Pancreas (tissue), 10 donors: ENCODE measurements around the gene HOXD13. TPM values are rescaled to one million over a fixed set of nuclear protein-coding genes. Genes with fewer than 3 reads are reported as not detected.

Source experiments
- ATAC-seq, 4 donors: fragments of 200-7000 bp; cut with Tn5 transposase; one replicate each; pipeline versions ENCODE4 v1.8.0 to v1.9.1; 2020; ENCODE audit warnings: mild to moderate bottlenecking in 4 of 4, moderate library complexity in 4 of 4
- DNase-seq, 6 donors: peaks; one replicate each; pipeline ENCODE4 v3.0.0-alpha.2; 2020
- FAIRE-seq: peaks from 2 replicates; lab custom pipeline; 2012; peaks lifted over from hg19 to GRCh38; lab: Jason Lieb, UNC
- H3K27ac ChIP-seq, 4 donors: fragments of 200-600 bp; sonication (generic); 1 replicate in 3 of 4; 2 replicates in 1 of 4; pipeline versions ENCODE4 v1.5.0 to v1.8.0; 2020
- H3K27me3 ChIP-seq, 4 donors: fragments of 200-600 bp; one replicate each; pipeline ENCODE4 v1.8.0; 2021
- H3K36me3 ChIP-seq, 3 donors: fragments of 200-600 bp; sonication (generic) in 1 of 3; one replicate each; pipeline versions ENCODE4 v1.5.0 to v1.8.0; 2020 to 2021
- H3K4me1 ChIP-seq, 3 donors: fragments of 200-600 bp; one replicate each; pipeline ENCODE4 v1.8.0; 2021
- H3K4me3 ChIP-seq, 4 donors: fragments of 200-600 bp; sonication (generic) in 2 of 4; one replicate each; pipeline versions ENCODE4 v1.5.0 to v1.8.0; 2020 to 2021
- H3K9me3 ChIP-seq, 4 donors: fragments of 200-600 bp; one replicate each; pipeline ENCODE4 v1.8.0; 2021
- WGBS, 2 donors: extraction: QIAGEN DNeasy Blood & Tissue Kit; methylation state at CpG; one replicate each; pipeline ENCODE4 v1.1.7; 2013; 5-methylcytosine and 5-hydroxymethylcytosine counted together
- intact Hi-C, 3 donors: fragments of 100-400 bp; cut with DNase I; formaldehyde crosslinking; loops; one replicate each; pipeline versions ENCODE4 v1.11.1 to v1.14.2; 2022
- polyA plus RNA-seq, 2 donors: library from polyadenylated mRNA; stranded (reverse); fragments of 200-250 nt; gene quantifications; one replicate each; pipeline ENCODE4 v1.2.3, GENCODE V29; 2013
- total RNA-seq, 6 donors: library from RNA; stranded (reverse); fragmentation: NEBNext Ultra II Directional in 4 of 6; extraction: Animal tissue kit (Norgen Biotek cat#: 25700) in 4 of 6; gene quantifications; one replicate each; pipeline versions ENCODE4 v1.2.1 to v1.2.4, GENCODE V29; 2021 to 2023
- TF ChIP-seq, protein P1 (sequence below), 4 donors: fragments of 200-600 bp; sonication (generic) in 3 of 4; IDR thresholded peaks; one replicate each; pipeline versions ENCODE4 v1.5.0 to v1.8.0; 2021; ENCODE audit warnings: antibody characterized with exemption in 4 of 4
- donor health status: healthy with polysubstance abuse.
- donor health status: DM: no; HTN: no; CAD: no; lungs with moderate emphysema.
- donor health status: DM: no; HTN: no; CAD: no.
- donor health status: control.
- donor health status: control.
- donor health status: Bipolar disorder and iron deficiency.
- donor health status: DM: yes; HTN: yes; CAD: no.
- donor health status: DM: no; HTN: no; CAD: no.
- donor health status: DM: no; HTN: no; CAD: no.
- donor health status: DM: yes; HTN: yes; CAD: no.

HOXD13 gene
- total and polyA plus RNA-seq, 8 donors: not detected

DNA sequence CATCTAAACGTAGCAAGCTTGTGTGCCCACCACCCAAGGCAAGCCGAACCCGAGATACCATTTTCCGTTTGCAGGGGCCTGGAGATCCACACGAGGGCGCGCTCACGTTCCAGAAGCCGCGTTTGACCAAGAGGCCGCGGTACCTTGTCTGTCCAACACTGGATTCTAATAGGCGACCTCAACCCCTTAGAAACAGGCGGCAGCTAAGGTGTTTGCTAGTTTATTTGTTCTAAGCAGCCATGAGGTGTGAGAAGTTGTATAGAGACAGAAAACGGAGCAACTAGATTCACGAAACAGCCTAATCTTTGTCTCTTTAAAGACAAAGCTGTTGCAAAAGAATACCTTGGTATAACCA, 18.8 kb downstream of the HOXD13 start:
- Histone ChIP-seq H3K36me3 (no peaks in the 10 kb centered on the region), H3K27me3 (peaks cover 8 to 89% (median 27%) of the 10 kb centered on the region in 4 donors), H3K27ac (no peak overlapping the region), H3K9me3 (no peaks in the 10 kb centered on the region), H3K4me3 (no peak overlapping the region), H3K4me1 (no peaks in the 10 kb centered on the region)
- no peak for FAIRE-seq
- peak in 3 of 4 donors; percentile 47 to 70 (median 51) for ATAC-seq
- intact Hi-C loops: no loop called here
- TF ChIP-seq, protein P1, sequence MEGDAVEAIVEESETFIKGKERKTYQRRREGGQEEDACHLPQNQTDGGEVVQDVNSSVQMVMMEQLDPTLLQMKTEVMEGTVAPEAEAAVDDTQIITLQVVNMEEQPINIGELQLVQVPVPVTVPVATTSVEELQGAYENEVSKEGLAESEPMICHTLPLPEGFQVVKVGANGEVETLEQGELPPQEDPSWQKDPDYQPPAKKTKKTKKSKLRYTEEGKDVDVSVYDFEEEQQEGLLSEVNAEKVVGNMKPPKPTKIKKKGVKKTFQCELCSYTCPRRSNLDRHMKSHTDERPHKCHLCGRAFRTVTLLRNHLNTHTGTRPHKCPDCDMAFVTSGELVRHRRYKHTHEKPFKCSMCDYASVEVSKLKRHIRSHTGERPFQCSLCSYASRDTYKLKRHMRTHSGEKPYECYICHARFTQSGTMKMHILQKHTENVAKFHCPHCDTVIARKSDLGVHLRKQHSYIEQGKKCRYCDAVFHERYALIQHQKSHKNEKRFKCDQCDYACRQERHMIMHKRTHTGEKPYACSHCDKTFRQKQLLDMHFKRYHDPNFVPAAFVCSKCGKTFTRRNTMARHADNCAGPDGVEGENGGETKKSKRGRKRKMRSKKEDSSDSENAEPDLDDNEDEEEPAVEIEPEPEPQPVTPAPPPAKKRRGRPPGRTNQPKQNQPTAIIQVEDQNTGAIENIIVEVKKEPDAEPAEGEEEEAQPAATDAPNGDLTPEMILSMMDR (IDR thresholded peaks at IDR 0.05): peak in 1 of 4 donors; percentile 22
- WGBS, 2 donors: 4% methylated on average over 16 of the region's 16 CpGs
- peak in 1 of 6 donors; percentile 64 for DNase-seq

DNA sequence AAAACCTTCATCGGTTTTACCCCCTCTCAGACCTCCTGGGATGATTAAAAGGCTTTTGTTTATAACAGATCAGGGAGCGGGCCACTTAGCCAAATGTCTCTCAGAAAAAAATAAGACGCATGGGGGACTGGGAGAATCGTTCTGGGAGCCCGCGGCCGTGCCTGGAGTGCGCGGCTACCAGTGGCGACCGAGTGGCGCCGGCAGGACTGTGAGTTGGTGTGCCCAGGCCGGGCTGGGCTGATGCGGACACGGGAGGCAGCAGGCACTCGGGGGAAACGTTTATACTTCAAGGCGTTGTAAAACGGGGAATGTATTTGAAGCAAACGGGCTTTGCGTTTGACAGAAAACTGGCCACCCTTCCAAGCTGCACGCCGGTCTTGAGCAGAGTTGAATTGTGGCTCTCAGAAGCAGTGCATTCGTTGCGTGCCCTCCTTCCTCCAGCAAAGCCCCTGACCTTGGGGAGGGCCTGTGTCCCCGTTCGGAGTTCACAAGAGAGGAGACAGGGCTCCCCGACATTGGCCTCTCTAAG, 19.4 kb downstream of the HOXD13 start:
- Histone ChIP-seq H3K27me3 (peaks cover 8 to 92% (median 33%) of the 10 kb centered on the region in 4 donors), H3K36me3 (no peaks in the 10 kb centered on the region), H3K9me3 (no peaks in the 10 kb centered on the region), H3K27ac (no peak overlapping the region), H3K4me1 (no peaks in the 10 kb centered on the region), H3K4me3 (no peak overlapping the region)
- no peak for ATAC-seq
- no peak for FAIRE-seq
- no peak for DNase-seq
- intact Hi-C loops: no loop called here
- WGBS, 2 donors: 5 to 7% methylated on average over 29 of the region's 29 CpGs
- TF ChIP-seq, protein P1 (IDR thresholded peaks at IDR 0.05): no peak

DNA sequence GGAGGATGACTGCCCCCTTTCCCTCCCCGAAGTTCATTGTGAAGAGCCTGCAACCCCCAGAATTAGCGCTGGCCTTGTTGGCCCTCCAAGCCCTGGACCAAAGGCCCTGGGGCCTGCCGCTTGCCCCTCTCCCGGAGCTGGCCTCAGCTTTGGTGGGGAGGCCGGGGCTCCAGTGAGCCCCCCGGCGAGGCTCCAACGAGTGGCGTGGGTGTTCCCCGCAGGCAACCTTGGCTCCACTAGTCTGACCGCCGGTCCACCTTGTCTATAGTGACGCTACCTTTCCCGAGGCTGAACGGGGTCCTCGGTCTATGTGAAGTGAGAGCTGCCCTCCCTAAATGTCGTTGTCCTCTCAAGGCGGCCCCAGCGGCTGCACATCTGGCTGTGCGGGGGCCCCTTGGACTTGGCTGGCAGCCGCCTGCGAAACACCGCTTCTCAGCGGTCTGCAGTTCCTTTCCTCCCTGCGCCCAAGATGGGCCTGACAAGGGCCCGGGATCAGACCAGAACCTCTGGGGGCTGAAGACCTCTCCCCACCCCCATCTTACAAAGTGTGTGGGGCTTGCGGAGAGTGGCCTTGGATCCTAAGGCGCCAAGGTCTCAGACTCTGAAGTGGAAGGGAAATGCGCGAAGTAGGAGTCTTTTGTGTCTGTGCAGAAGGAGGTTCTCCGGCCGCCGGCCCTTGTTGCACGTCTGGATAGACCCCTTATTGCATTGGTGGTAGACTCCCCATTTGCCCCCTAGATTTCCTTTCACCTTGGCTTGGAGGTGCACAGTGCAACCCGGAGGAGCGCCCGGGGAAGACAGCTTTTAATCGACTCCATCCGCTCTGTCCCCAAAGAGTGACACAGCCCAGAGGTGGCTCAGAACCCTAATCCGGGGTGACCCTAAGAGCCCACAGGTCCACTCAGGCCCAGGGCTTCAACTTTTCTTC, 20.1 kb downstream of the HOXD13 start:
- no peak for FAIRE-seq
- no peak for DNase-seq
- H3K36me3 ChIP-seq: no peaks in the 10 kb centered on the region
- TF ChIP-seq, protein P1 (IDR thresholded peaks at IDR 0.05): no peak
- no peaks in the 10 kb centered on the region for H3K4me1 ChIP-seq
- H3K4me3 ChIP-seq: no peak overlapping the region
- intact Hi-C loops: no loop called here
- no peaks in the 10 kb centered on the region for H3K9me3 ChIP-seq
- H3K27me3 ChIP-seq: peaks cover 8 to 95% (median 34%) of the 10 kb centered on the region in 4 donors
- no peak for ATAC-seq
- 7 to 8% methylated on average over 40 of the region's 40 CpGs for WGBS, 2 donors
- no peak overlapping the region for H3K27ac ChIP-seq

DNA sequence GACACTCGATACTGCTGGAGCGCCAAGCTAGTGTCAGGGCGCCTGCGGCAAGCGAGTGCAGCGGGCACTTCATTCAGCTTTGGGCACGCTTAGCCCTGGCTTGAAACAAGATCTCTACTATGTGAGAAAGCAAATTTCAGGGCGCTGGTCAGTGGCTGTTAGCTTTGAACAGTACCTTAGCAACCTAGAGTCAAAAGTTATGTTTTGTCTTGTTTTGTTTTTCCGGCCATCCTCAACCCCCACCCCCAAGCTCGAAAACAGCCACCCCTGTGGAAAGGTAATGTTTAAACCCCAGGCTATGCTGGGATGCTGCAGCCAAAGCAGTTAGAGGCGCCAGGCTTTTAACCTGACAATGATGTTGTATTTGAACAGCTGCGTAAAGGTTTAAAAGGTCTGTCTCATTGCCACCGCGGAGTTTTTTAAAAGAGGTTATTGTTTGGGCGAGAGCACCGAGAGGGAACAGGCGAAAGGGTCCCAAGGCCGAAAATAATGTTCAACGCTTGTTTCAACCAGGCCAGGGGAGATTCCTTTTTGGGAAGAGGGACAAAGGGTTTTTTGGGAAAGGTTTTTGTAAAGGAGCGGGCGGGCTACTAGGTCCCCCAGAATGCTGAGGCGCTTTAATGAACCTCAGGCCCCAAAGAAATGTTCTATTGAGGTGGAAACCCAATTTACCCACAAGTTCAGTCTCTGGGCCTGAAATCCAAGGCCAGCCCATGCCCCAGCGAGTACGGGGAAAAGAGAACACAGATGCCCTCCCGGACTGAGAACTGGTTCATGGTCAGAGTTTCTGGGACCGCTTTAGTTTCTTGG, 21.8 kb downstream of the HOXD13 start:
- DNase-seq: no peak
- intact Hi-C loops: no loop called here
- Histone ChIP-seq H3K4me1 (no peaks in the 10 kb centered on the region), H3K4me3 (no peak overlapping the region), H3K27ac (no peak overlapping the region), H3K36me3 (no peaks in the 10 kb centered on the region), H3K9me3 (no peaks in the 10 kb centered on the region), H3K27me3 (peaks cover 8 to 95% (median 36%) of the 10 kb centered on the region in 4 donors)
- no peak for FAIRE-seq
- TF ChIP-seq, protein P1 (IDR thresholded peaks at IDR 0.05): no peak
- WGBS, 2 donors: 9 to 10% methylated on average over 26 of the region's 26 CpGs
- no peak for ATAC-seq
